Measurements from ENCODE around the gene ALG11. TPM values are rescaled to one million over a fixed set of nuclear protein-coding genes. Genes with fewer than 3 reads are reported as not detected.
A peak's percentile ranks its signal among the peaks of the same experiment; 100 is the strongest.
"Not testable (repeated sequence)": the region's sequence is repeated elsewhere in the genome, so short reads cannot be mapped to it uniquely, and the experiment has no call there.

Gene ALG11
- total and polyA plus RNA-seq, 12 donors, result 2.8 to 24.9 (median 21.0) TPM

DNA sequence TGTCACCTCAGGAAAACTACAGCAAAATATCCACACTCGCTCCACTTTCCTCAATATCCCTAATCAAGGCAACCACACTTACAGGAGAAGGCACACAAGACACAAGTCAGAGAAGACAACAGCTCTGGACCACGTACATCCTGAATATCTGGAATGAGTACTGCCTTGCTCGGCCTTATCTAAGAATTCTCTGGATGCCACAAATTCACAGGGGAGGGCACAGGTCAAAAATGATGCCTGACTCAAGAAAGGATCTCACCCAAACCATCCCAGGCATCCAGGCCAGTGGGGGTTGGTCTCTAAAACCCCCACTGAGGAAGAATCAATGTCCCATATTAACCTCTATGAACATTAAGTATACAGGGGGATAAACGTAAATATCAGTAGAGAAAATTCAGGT, 30.8 kb upstream of the ALG11 start:
- DNase-seq (no peak), ATAC-seq (peak in 3 of 8 donors; percentile 25 to 43 (median 38))
- Histone ChIP-seq H3K4me3 (peak overlapping the region in 1 of 10 donors; percentile 7), H3K4me1 (peaks cover 0 to 24% (median 0%) of the 10 kb centered on the region in 9 donors), H3K27ac (peak overlapping the region in 3 of 10 donors; percentile 12 to 50 (median 24)), H3K27me3 (no peaks in the 10 kb centered on the region), H3K36me3 (no peaks in the 10 kb centered on the region), H3K9me3 (peaks cover 0 to 16% (median 0%) of the 10 kb centered on the region in 11 donors)
- 55 to 67% methylated on average over 4 of the region's 4 CpGs for WGBS, 2 donors
- intact Hi-C loops (cut with DNase I), result no loop called here
- no peak for TF ChIP-seq CTCF (IDR thresholded peaks at IDR 0.05)

DNA sequence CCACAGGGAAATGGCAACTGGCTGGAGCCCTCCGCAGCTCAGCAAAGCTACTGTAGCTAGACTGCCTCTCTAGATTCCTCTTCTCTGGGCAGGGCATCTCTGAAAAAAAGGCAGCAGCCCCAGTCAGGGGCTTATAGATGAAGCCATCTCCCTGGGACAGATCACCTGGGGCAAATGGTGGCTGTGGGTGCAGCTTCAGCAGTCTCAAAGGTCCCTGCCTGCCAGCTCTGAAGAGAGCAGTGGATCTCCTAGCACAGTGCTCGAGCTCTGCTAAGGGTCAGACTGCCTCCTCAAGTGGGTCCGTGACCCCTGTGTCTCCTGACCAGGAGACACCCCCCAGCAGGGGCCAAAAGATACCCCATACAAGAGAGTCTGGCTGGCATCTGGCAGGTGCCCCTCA, 28.9 kb upstream of the ALG11 start:
- ATAC-seq; H3K36me3 ChIP-seq; H3K27me3 ChIP-seq; DNase-seq; H3K4me3 ChIP-seq; H3K27ac ChIP-seq; intact Hi-C loops (cut with DNase I): not testable (repeated sequence)
- peaks cover 0 to 24% (median 0%) of the 10 kb centered on the region in 9 donors for H3K4me1 ChIP-seq
- H3K9me3 ChIP-seq, result peaks cover 0 to 22% (median 0%) of the 10 kb centered on the region in 11 donors
- 95 to 96% methylated on average over 3 of the region's 3 CpGs for WGBS, 2 donors

- not testable (repeated sequence) for H3K36me3 ChIP-seq, H3K27me3 ChIP-seq, ATAC-seq, H3K4me3 ChIP-seq, DNase-seq, H3K27ac ChIP-seq
- WGBS, 2 donors, result 92 to 93% methylated on average over 4 of the region's 4 CpGs
- H3K9me3 ChIP-seq, result peaks cover 0 to 22% (median 0%) of the 10 kb centered on the region in 11 donors
- intact Hi-C loops (cut with DNase I), result loop anchor here in 1 of 10 donors (2.0 kb wide), 1 partner anchor 24 kb away; no protein-coding TSS in a partner anchor
- H3K4me1 ChIP-seq, result peaks cover 0 to 20% (median 0%) of the 10 kb centered on the region in 9 donors
Measured at GRCh38 chr13:51984904-51985303, 27.3 kb upstream of the ALG11 start.

DNA sequence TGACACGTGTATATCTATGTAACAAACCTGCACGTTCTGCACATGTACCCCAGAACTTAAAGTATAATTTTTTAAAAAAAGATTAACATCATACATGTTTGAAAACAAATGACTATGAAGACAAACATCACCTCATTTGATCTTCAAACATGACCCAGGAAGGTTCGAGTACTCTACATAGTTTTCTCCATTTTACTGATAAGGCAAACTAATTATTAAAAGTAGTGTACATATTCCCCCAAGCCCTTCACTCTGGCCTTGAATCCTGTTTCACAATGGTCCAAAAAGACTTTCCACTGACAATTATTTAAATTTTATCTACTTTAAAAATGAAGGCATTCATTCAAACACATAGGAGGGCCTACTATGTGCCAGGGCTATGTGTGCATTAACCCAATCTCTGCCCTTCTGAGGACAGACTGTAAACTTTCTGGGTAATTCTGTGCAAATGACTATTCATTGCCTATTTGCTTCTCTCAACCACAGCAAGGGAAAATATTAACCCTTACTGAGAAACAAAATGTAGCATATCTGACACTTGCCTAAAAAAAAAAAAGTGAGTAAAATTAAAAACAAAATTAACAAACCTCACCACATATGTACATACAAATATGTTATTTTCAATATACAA, 23.1 kb upstream of the ALG11 start:
- 88 to 92% methylated on average over 3 of the region's 3 CpGs for WGBS, 2 donors

GRCh38 chr13:51993713-51994112, 18.5 kb upstream of the ALG11 start:
- Histone ChIP-seq H3K4me3 (no peak overlapping the region), H3K4me1 (peaks cover 4 to 28% (median 20%) of the 10 kb centered on the region in 9 donors), H3K36me3 (no peaks in the 10 kb centered on the region), H3K27me3 (no peaks in the 10 kb centered on the region), H3K9me3 (no peaks in the 10 kb centered on the region), H3K27ac (no peak overlapping the region)
- WGBS, 2 donors, result 88 to 90% methylated on average over 2 of the region's 2 CpGs
- no peak for TF ChIP-seq CTCF (IDR thresholded peaks at IDR 0.05)
- ATAC-seq, result no peak
- intact Hi-C loops (cut with DNase I), result loop anchor here in 2 of 10 donors (5.0 to 10.0 kb wide), 3 partner anchors 79 to 679 kb away; no protein-coding TSS in a partner anchor
- no peak for DNase-seq

More for the DNA sequence above, 23.1 kb upstream of the ALG11 start:
- no peak for TF ChIP-seq CTCF (IDR thresholded peaks at IDR 0.05)
- ATAC-seq (no peak), DNase-seq (no peak)
- Histone ChIP-seq H3K9me3 (peaks cover 0 to 20% (median 0%) of the 10 kb centered on the region in 11 donors), H3K4me1 (no peaks in the 10 kb centered on the region), H3K4me3 (no peak overlapping the region), H3K36me3 (no peaks in the 10 kb centered on the region), H3K27me3 (no peaks in the 10 kb centered on the region), H3K27ac (no peak overlapping the region)
- intact Hi-C loops (cut with DNase I), result no loop called here

Data from heart right ventricle (tissue), 16 donors.